ENCODE results near the gene DYNAP. TPM values are rescaled to one million over a fixed set of nuclear protein-coding genes. Genes with fewer than 3 reads are reported as not detected.

DYNAP gene
- total and polyA plus RNA-seq, 10 donors: 0.18 to 2.6 (median 0.93) TPM

GRCh38 chr18:54613174-54613573 lies 22.1 kb downstream of the DYNAP start:
- no peak overlapping the region for H3K27ac ChIP-seq
- H3K36me3 ChIP-seq: no peaks in the 10 kb centered on the region
- H3K4me3 ChIP-seq: no peak overlapping the region
- intact Hi-C loops (cut with DNase I; ENCODE audit: low total_unique reads): no loop called here
- 61 to 84% (median 78%) methylated on average over 4 of the region's 4 CpGs for WGBS, 5 donors
- no peaks in the 10 kb centered on the region for H3K9me3 ChIP-seq
- TF ChIP-seq POLR2A (IDR thresholded peaks at IDR 0.05) (no peak), POLR2AphosphoS5 (IDR thresholded peaks at IDR 0.05) (no peak)
- TF ChIP-seq, protein P1, sequence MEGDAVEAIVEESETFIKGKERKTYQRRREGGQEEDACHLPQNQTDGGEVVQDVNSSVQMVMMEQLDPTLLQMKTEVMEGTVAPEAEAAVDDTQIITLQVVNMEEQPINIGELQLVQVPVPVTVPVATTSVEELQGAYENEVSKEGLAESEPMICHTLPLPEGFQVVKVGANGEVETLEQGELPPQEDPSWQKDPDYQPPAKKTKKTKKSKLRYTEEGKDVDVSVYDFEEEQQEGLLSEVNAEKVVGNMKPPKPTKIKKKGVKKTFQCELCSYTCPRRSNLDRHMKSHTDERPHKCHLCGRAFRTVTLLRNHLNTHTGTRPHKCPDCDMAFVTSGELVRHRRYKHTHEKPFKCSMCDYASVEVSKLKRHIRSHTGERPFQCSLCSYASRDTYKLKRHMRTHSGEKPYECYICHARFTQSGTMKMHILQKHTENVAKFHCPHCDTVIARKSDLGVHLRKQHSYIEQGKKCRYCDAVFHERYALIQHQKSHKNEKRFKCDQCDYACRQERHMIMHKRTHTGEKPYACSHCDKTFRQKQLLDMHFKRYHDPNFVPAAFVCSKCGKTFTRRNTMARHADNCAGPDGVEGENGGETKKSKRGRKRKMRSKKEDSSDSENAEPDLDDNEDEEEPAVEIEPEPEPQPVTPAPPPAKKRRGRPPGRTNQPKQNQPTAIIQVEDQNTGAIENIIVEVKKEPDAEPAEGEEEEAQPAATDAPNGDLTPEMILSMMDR (IDR thresholded peaks at IDR 0.05 in 8 of 11, conservative IDR thresholded peaks at IDR 0.05 in 3 of 11): no peak
- no peaks in the 10 kb centered on the region for H3K4me1 ChIP-seq
- no peak for DNase-seq
- H3K27me3 ChIP-seq (replicated peaks in 1 of 7): no peaks in the 10 kb centered on the region

- 60 to 81% (median 70%) methylated on average over 3 of the region's 3 CpGs for WGBS, 5 donors
- intact Hi-C loops (cut with DNase I; ENCODE audit: low total_unique reads): no loop called here
- H3K27me3 ChIP-seq (replicated peaks in 1 of 7): no peaks in the 10 kb centered on the region
- TF ChIP-seq POLR2AphosphoS5 (IDR thresholded peaks at IDR 0.05) (no peak), POLR2A (IDR thresholded peaks at IDR 0.05) (no peak)
- TF ChIP-seq, protein P1 (IDR thresholded peaks at IDR 0.05 in 8 of 11, conservative IDR thresholded peaks at IDR 0.05 in 3 of 11): no peak
- DNase-seq: no peak
- no peak overlapping the region for H3K27ac ChIP-seq
- H3K36me3 ChIP-seq: no peaks in the 10 kb centered on the region
- no peak overlapping the region for H3K4me3 ChIP-seq
- H3K9me3 ChIP-seq: no peaks in the 10 kb centered on the region
- H3K4me1 ChIP-seq: no peaks in the 10 kb centered on the region
These were observed 25.3 kb downstream of the DYNAP start for GRCh38 chr18:54616220-54616848.

DNA sequence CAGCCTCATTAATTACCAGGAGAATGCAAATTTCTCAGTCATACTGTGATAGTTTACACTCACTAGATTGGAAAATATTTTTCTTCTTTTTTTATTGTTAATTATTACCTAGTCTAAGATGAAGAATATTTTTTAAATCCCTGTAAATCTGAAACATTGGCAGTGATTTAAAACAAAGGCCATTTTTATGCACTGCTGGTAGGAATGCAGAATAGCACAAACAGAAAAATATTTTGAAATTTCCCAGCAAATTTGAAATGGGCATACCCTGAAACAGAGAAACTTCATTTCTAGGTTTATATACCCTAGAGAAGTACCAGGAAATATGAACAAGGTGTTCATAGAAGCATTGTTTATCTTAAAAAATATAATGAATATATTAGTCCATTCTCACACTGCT lies 31.0 kb downstream of the DYNAP start:
- Histone ChIP-seq H3K4me1 (no peaks in the 10 kb centered on the region), H3K9me3 (peaks cover 0 to 26% (median 13%) of the 10 kb centered on the region in 8 donors), H3K4me3 (no peak overlapping the region), H3K27me3 (replicated peaks in 1 of 7) (no peaks in the 10 kb centered on the region), H3K36me3 (no peaks in the 10 kb centered on the region), H3K27ac (no peak overlapping the region)
- no peak for DNase-seq
- no peak for TF ChIP-seq POLR2A (IDR thresholded peaks at IDR 0.05)
- no peak for TF ChIP-seq POLR2AphosphoS5 (IDR thresholded peaks at IDR 0.05)
- TF ChIP-seq, protein P1 (IDR thresholded peaks at IDR 0.05 in 8 of 11, conservative IDR thresholded peaks at IDR 0.05 in 3 of 11): no peak
- intact Hi-C loops (cut with DNase I; ENCODE audit: low total_unique reads): no loop called here

GRCh38 chr18:54626779-54627178 lies 35.7 kb downstream of the DYNAP start:
- 78 to 92% (median 83%) methylated on average over 1 of the region's 1 CpG for WGBS, 5 donors
- TF ChIP-seq POLR2A (IDR thresholded peaks at IDR 0.05) (no peak), POLR2AphosphoS5 (IDR thresholded peaks at IDR 0.05) (no peak)
- TF ChIP-seq, protein P1 (IDR thresholded peaks at IDR 0.05 in 8 of 11, conservative IDR thresholded peaks at IDR 0.05 in 3 of 11): no peak

More at GRCh38 chr18:54626779-54627178, 35.7 kb downstream of the DYNAP start:
- H3K4me3 ChIP-seq: no peak overlapping the region
- H3K27me3 ChIP-seq (replicated peaks in 1 of 7): no peaks in the 10 kb centered on the region
- intact Hi-C loops (cut with DNase I; ENCODE audit: low total_unique reads): no loop called here
- no peak for DNase-seq
- no peaks in the 10 kb centered on the region for H3K36me3 ChIP-seq
- no peak overlapping the region for H3K27ac ChIP-seq
- no peaks in the 10 kb centered on the region for H3K4me1 ChIP-seq
- peaks cover 0 to 29% (median 13%) of the 10 kb centered on the region in 8 donors for H3K9me3 ChIP-seq
